ENCODE measurements around the gene TAGLN3. TPM values are rescaled to one million over a fixed set of nuclear protein-coding genes. Genes with fewer than 3 reads are reported as not detected.

The TAGLN3 gene
- total RNA-seq, 1 experiment from 2014 or later = not detected

GRCh38 chr3:112048911-112049310 lies 50.2 kb downstream of the TAGLN3 start:
- CTCF ChIA-PET = no interaction called here
- POLR2A ChIA-PET = no interaction called here

GRCh38 chr3:112053229-112053628 lies 54.5 kb downstream of the TAGLN3 start:
- H3K27ac ChIP-seq (ENCODE audit: low read length) = no peak overlapping the region
- ATAC-seq = no peak
- POLR2A ChIA-PET = interaction anchor here (0.6 kb wide), 1 partner anchor 39 kb away, joined by 4 read pairs; no protein-coding TSS in a partner anchor
- H3K4me1 ChIP-seq (ENCODE audit: control insufficient read depth, insufficient read depth, low read length) = no peaks in the 10 kb centered on the region
- no peaks in the 10 kb centered on the region for H3K36me3 ChIP-seq (ENCODE audit: control insufficient read depth, insufficient read depth, low read length)
- intact Hi-C loops (cut with micrococcal nuclease; ENCODE audit: unreplicated experiment) = no loop called here
- H3K27me3 ChIP-seq (ENCODE audit: control insufficient read depth, insufficient read depth, low read length) = no peaks in the 10 kb centered on the region
- H3K4me3 ChIP-seq (ENCODE audit: low read depth in 2 of 2, low read length in 2 of 2) = no peak overlapping the region
- in situ Hi-C loops (cut with HindIII; ENCODE audit: low pct_unique_long_range_greater_than_20kb, low sequenced_read_pairs) = no loop called here
- TF ChIP-seq CTCF (IDR thresholded peaks at IDR 0.05) (no peak), POLR2AphosphoS5 (IDR thresholded peaks at IDR 0.05; ENCODE audit: low read depth, low read length) (no peak), SIN3A (IDR thresholded peaks at IDR 0.05; ENCODE audit: borderline replicate concordance, insufficient read depth, low read depth, low read length) (no peak), REST (IDR thresholded peaks at IDR 0.05; ENCODE audit: insufficient read depth in 1 of 2, low read depth in 2 of 2, low read length in 1 of 2) (no peak), TCF7L2 (IDR thresholded peaks at IDR 0.05; ENCODE audit: low read depth, low read length) (no peak)
- CTCF ChIA-PET = no interaction called here
- BruUV-seq (replicated peaks) = no TSS peak
- no peak for DNase-seq (ENCODE audit: low read depth, low spot score)
- H3K9me3 ChIP-seq (ENCODE audit: control insufficient read depth, insufficient read depth, low read depth, low read length) = no peaks in the 10 kb centered on the region

More at GRCh38 chr3:112048911-112049310, 50.2 kb downstream of the TAGLN3 start:
- ATAC-seq = no peak
- Histone ChIP-seq H3K9me3 (ENCODE audit: control insufficient read depth, insufficient read depth, low read depth, low read length) (no peaks in the 10 kb centered on the region), H3K4me1 (ENCODE audit: control insufficient read depth, insufficient read depth, low read length) (peaks cover 3% of the 10 kb centered on the region; the same call in 1 of the 2 replicates), H3K27me3 (ENCODE audit: control insufficient read depth, insufficient read depth, low read length) (no peaks in the 10 kb centered on the region; the same call in none of the 2 replicates), H3K27ac (ENCODE audit: low read length) (no peak overlapping the region), H3K4me3 (ENCODE audit: low read depth in 2 of 2, low read length in 2 of 2) (no peak overlapping the region), H3K36me3 (ENCODE audit: control insufficient read depth, insufficient read depth, low read length) (no peaks in the 10 kb centered on the region)
- intact Hi-C loops (cut with micrococcal nuclease; ENCODE audit: unreplicated experiment) (no loop called here), in situ Hi-C loops (cut with HindIII; ENCODE audit: low pct_unique_long_range_greater_than_20kb, low sequenced_read_pairs) (no loop called here)
- TF ChIP-seq TCF7L2 (IDR thresholded peaks at IDR 0.05; ENCODE audit: low read depth, low read length) = no peak
- no TSS peak for BruUV-seq (replicated peaks)
- DNase-seq (ENCODE audit: low read depth, low spot score) = no peak

- Histone ChIP-seq H3K27ac (ENCODE audit: low read length) (no peak overlapping the region), H3K4me1 (ENCODE audit: control insufficient read depth, insufficient read depth, low read length) (no peaks in the 10 kb centered on the region), H3K4me3 (ENCODE audit: low read depth in 2 of 2, low read length in 2 of 2) (no peak overlapping the region), H3K27me3 (ENCODE audit: control insufficient read depth, insufficient read depth, low read length) (no peaks in the 10 kb centered on the region), H3K36me3 (ENCODE audit: control insufficient read depth, insufficient read depth, low read length) (no peaks in the 10 kb centered on the region), H3K9me3 (ENCODE audit: control insufficient read depth, insufficient read depth, low read depth, low read length) (no peaks in the 10 kb centered on the region)
- ATAC-seq (peak; percentile 69), DNase-seq (ENCODE audit: low read depth, low spot score) (no peak)
- POLR2A ChIA-PET = no interaction called here
- BruUV-seq (replicated peaks) = no TSS peak
- CTCF ChIA-PET = no interaction called here
- in situ Hi-C loops (cut with HindIII; ENCODE audit: low pct_unique_long_range_greater_than_20kb, low sequenced_read_pairs) (no loop called here), intact Hi-C loops (cut with micrococcal nuclease; ENCODE audit: unreplicated experiment) (no loop called here)
- TF ChIP-seq CTCF (IDR thresholded peaks at IDR 0.05) = no peak
- TF ChIP-seq SIN3A (IDR thresholded peaks at IDR 0.05; ENCODE audit: borderline replicate concordance, insufficient read depth, low read depth, low read length) = no peak
- no peak for TF ChIP-seq REST (IDR thresholded peaks at IDR 0.05; ENCODE audit: insufficient read depth in 1 of 2, low read depth in 2 of 2, low read length in 1 of 2)
- no peak for TF ChIP-seq TCF7L2 (IDR thresholded peaks at IDR 0.05; ENCODE audit: low read depth, low read length)
- no peak for TF ChIP-seq POLR2AphosphoS5 (IDR thresholded peaks at IDR 0.05; ENCODE audit: low read depth, low read length)
These were observed 57.8 kb downstream of the TAGLN3 start for GRCh38 chr3:112056451-112056929.
